NCI-H526 (cell line): ENCODE measurements around the gene TMEM41A.

ENCODE experiments used
- DNase-seq, 2 experiments: peaks; one replicate each; lab custom pipeline; 2025; lab: John Stamatoyannopoulos, UW

TMEM41A gene

DNA sequence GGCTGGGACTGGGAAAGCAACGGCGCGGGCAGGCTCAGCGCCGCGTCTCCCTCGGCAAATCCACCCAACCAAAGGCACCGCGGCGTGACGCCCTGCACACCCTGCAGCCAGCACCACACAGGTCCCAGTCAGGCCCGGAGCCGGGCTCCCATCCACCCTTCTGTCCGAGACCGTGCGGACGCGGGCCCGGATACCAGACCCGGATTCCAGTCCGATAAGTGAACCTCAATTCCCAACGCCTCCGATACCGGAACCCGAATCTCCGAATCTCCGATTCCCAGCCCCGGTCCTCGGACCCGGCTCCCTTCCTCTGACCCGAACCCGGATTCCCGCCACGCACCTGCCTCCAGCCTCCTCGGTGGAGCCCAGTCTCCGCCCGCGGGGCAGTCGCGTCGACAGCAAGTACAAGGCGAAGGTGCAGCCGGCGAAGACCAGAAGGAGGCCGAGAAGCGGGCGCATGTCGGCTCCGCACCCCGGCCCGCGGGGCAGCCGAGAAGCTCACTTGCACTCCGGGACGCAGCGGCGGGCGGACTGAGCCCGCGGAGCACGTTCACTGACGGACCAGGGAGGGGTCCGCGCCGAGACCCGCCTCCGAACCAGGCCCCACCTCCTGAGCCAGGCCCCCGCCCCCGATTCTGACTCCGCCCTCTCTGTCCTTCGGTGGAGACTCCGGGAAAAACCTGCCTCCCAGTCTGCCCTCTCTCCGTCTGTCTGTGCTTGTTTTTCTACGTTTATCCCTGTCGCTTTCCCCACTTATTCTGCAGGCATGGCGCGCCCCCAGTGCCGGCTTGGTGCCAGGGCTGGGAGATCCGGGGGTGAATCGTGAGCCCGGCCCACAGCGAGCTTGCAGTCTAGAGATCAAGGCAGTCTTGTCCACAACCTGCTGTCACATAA is at the start of gene TMEM41A:
Gene TMEM41A, minus strand, starts transcription at position 533 of the 894 bp plus-strand sequence. Its CDS starts 74 bp downstream, at position 459.
- DNase-seq = peak; percentile 77 to 94

DNA sequence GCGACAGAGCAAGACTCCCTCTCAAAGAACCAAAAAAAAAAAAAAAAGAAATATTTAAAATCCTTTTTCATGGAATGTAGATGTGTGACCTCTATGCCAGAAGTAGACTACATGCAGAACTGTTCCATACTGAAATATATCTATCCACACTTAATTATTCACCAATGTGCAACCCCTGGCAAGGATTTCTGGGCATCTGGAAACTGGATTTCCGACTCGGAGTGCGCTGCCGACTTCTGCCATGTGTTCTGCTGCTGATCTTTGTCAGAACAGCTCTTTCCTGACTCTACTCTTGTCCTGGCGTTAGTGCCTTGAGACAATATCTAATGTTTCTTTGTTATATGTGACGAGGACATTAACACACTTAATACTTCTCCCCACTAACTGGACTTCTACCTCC is 41.9 kb upstream of the TMEM41A start:
- DNase-seq = no peak

DNA sequence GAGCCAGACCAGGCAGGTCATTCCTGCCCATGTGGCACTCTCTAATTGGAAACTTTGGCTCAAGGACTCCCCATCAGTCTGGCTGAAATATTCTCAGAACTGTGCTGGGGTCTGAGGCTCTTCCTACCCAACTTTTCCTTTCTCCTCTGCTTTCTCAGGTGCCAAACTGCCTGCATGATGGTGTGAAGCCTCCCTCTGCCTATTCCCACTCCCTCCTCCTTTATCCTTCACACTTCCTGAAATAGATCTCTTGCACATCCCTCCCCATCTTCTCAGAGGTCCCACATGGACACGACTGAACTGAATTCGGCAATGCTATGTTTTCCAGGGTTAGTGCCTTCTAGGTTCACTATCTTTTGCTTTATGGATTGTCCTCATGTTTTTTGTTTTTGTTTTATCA is 41.1 kb upstream of the TMEM41A start:
- DNase-seq = no peak

DNA sequence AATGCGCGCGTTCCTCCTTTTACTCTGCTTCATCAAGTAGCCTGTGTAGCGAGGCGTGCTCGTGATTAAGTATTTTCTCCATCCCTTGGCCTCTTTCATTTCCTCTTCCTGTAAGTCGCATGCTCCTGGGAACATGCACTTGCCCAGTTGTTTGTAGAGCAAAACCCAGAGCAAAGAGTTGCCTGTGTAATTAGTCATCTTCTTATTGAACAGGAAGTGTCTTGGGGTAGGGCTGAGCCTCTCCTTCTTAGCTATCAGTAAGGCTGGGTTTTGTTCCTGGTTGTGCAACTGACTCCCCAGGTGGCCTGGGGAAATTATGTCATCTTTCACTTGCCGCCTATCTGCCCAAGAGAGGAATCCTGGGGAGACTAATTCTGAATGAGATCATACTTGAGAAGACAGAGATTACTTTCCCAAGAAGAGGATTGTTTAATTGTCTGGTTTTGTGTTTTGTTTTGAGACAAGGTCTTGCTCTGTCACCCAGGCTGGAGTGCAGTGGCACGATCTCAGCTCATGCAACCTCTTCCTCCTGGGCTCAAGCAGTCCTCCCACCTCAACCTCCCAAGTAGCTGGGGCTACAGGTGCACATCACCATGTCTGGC is 38.6 kb upstream of the TMEM41A start:
- DNase-seq = no peak

DNA sequence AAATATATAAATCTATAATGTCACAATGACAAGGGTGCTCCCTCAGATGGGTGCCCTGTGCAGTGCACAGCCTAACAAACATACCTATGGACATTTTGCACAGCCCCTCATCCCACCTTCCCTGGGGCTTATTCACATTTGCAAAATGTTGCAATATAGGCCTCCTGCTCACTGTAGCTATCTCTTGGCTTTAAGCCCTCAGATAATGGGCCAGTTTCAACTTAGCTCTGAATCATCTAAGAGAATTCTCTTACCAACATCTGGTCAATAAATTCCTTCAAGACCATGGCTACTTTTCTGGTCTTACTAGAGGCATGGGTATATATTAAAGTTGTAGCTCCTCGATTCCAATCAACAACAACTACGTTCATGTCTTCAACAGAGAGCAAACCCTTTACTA is 35.7 kb upstream of the TMEM41A start:
- no peak for DNase-seq

DNA sequence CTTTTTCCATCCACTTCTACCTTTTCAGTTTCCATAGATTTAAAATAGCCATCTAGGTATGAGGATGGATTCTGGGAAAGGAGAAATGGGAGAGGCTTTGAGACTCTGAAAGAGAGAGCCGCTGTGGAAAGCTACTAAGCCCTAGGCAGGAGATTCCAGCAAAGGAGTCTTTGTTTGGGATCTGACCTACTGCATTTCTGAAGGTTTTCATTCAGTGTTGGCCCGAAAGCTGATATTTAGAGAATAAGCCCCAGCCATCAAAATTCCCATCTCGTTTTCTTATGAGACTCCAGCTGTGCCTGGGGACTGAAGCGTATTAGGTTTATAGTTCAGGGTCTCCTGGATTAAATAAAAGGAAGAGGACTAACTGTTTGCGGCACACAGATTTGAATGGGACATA is 34.1 kb upstream of the TMEM41A start:
- DNase-seq = no peak

DNA sequence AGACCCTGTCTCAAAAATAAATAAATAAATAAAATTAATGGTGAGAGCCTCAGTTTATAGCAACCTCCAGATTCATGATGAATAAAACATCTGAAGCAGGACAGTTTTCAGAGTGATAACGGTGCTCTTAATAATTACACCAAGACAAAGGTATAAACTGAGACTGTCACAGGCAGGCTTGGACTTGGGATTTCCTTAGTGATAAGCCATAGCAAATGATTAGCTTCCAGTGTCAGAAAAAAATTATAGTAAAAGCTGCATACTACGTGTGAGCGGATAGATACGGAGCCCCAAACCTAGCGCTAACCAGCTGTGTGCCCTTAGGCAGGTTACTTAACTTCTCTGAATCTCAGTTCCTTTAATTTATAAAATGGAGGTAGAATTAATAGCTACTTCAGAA is 32.0 kb upstream of the TMEM41A start:
- no peak for DNase-seq

DNA sequence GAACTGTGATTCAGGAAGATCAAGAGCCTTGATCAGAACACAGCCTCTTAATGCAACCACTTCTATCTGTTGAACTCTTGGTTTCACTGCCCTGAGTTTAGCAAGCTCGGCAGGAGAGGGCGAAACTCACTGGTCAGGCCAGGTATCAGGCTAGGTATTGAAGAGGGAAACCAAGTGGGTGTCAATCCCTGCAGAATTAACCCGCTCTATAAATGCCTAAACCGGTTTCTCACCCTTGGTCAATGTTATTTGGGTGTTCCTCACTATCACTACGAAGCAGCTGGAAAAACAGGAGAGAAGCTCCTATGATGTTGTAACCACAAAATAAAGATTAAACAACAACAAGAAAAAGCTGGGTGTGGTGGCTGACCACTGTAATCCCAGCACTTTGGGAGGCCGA is 29.7 kb upstream of the TMEM41A start:
- DNase-seq = no peak

DNA sequence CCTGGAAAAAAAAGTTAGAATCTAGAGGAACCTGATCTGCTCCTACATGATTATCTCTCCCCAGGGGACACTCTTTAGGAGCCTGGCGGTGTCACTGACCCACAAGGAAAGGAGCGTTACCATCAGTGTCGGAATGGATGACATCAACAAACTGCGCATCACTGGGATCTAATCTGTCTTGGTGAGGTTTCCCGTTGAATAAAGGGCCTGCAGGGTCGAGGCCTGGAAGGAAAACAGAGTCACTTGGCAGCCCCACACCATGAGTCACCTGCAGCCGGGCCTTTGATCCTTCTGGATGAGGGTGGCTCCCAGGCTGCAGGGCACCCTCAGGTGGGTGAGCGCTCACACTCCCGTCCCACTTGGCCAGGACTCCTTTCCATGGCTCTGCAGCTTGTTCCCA is 28.5 kb upstream of the TMEM41A start:
- no peak for DNase-seq

DNA sequence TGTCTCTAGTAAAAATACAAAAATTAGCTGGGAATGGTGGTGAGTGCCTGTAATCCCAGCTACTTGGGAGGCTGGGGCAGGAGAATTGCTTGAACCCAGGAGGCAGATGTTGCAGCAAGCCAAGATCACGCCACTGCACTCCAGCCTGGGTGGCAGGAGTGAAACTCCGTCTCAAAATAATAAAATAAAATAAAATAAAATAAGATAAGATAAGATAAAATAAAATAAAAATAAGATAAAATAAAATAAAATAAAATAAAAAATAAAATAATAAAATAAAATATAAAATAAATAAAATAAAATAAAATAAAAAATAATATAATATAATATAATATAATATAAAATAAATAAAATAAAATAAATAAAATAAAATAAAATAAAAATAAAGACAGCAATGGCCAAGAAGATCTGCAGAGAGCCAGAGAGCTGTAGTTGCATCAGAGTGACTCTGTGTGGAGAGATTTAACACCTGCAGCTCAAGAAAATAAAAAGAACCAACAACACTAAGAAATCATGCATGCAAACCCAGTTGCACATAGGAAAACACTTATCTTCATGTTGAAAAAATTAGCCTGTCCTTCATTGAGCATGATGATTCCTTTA is 27.6 kb upstream of the TMEM41A start:
- DNase-seq = no peak

DNA sequence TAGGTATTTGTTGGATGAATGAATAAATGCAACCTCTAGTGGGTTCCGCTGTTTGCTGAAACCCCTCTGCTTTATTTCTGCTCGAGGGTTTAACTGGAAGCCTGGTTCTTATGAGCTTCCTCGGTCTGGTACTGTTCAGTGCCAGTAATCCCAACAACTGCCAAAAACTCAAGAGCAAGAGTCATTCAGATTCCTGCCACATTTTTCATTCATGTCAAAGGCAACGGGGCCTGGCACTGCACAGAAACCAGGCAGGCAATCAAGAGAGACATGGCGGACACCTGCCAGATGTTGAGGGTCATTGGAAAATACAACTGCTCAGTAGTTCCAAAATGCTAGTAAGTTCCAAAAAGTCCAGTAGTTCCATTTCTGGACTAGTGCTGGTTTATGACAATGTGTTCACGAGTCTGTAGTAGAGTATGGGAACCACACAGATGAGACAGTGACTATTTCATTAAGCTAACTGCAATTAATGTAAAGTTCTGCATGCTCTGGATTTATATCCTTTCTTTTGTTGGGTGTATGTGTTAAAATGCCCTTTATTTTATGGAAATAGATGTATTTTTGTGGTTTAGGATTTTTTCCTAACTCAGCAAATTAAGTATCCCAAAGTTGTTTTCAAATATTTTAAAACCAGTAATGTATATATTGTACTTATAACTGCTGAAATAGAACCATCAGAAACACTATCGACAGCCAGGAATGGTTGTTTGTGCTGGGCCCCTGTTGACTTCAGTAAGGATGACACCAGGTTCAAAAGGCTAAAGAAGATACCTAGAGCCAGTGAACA is 22.7 kb upstream of the TMEM41A start:
- DNase-seq = no peak

DNA sequence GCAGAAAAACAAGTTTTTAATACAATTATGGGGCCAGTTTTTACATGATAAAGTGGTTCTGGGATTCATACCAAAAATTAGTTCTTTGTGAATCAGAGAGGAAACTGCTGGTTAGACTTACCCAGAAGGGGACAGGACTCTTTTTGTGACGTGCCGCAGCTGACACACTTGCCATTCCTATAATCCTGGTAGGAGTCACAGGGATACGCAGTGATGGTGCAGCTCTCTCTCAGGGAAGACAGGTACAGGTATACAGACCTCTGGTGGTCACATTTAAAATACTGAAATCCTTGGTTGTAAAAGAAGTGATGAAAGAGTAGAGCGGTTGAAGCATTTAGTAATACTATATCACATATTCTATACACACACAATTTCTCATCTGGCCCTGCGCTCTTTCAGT is 20.2 kb upstream of the TMEM41A start:
- peak in 1 of 2 experiments; percentile 26 for DNase-seq

DNA sequence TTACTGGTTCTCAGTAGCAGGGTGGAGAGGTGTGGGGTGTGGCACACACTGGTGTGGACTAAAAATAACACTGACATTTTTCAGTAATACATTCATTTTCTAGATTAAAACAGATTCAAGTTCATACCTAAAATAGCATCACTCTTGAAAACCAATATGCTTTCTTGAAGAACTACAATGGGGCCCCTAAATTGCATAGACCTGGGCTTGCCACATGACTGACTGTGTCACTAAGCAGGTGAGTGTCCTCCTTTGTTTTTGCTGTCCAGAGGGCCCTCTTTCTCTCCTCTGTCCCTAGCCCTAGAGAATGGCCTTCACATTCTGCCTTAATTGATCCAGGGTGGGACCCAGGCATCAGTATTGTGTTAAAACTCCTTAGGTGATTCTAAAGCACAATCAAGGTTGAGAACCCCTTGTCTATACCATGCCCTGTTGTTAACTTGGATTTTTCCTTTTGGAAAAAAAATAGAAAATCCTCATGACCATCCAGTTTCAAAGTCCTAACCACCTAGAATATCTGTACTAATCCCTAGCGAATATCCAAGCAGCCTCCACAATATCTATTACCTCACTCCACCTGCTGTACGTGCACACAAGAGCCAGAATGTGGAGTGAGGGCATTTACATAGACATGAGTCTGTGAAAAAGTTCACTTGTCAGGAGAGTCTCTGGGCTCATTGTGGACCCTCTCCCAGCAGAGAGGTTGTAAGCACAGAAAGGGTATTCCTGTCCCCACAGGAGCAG is 18.7 kb upstream of the TMEM41A start:
- DNase-seq = no peak

DNA sequence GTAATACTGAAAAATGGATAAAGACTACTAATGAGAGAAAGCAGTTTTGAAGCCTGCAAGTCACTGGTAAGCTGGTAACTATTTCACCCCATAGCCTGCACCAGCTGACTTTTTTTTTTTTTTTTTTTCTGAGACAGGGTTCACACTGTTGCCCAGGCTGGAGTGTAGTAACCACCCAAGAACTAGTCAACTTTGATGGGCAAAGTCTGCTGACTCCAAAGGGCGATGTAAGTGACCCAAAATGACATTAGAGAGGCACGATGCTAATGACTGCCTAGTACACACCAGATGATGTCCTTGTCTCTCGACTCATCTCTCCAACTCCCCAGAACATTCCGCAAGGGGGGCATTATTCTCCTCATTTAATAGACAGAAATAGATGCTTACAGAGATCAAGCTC is 12.9 kb upstream of the TMEM41A start:
- no peak for DNase-seq

DNA sequence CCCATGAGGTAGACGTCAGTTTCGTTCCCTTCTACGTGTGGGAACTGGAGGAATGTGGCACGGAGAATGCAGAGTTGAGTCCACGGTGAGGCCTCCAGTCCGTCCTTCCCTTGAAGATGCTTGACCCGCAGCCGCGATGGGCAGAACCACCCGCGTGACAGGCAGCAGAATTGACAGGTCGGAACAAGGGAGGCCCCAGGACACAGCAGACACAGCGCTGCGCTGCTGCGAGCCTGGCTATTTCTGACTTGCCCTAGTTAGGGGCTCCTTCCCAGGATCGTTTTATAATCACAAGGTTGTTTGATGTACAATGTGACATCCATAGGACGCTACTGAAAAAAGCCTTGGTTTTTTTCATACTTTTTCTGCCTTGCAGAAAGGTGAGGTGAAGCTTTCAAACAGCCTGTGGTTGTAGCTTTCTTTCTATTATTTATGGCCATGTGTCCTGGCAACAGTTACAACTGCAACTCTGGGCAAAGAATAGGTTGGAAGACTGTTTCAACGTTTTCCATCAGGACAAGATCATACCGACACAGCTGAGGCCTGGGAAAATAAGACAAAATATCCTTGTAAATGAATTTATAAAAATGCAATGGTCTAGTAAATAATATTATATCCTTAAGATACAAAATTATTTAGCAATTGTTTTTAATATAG is 9.6 kb upstream of the TMEM41A start:
- no peak for DNase-seq

DNA sequence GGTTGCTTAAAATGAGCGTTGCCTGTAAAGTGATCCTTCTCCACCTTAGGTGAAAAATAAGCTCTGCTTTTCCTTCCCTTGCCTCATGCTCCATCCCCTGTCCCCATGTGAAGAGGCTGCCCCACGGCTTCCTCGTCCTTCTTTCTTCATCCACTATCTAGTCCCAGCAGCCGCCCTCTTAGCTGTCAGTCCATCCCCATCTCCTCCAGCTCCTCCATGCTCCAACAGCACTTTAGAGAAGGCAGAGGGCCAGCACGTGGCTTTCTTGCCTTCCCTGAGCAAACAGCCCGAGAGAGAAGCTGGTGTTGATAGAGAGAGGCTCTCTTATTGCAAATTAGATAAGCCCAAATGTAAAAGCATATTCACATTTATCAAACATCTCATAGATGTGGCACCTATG is 9.0 kb upstream of the TMEM41A start:
- DNase-seq = no peak

DNA sequence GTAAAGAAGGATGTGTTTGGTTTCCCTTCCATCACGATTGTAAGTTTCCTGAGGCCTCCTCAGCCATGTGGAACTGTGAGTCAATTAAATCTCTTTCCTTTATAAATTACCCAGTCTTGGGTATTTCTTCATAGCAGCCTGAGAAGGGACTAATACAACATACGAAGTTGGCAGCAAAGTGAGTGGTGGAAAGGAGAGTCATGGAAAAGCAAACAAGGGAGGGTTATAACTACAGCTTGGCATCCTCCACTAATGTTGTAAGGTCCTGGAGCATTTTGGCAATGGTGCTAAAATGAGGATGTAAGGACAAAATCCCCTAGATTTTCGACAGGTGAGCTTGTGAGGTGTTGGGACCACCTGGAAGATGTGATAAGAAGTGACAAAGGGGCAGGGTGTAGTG is 5.8 kb upstream of the TMEM41A start:
- no peak for DNase-seq

DNA sequence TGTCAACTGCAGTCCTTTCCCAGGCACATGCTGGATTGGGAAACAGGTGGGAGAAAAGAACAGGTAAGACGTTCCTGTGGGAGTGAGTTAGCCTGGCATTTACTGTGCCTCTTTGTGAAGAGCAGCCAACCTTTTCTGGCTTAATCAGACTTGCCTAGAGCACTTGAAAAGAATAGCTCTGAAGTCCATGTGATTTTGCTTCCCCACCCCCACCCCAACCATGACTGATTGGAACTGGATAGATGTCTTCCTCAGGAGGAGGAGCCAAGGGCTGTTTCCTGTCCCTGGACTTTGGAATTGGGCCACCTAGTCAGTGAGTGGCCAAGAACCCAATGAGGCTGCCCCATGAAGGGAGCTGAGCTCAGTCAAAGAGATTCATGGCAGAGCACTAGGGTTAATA is 4.7 kb upstream of the TMEM41A start:
- no peak for DNase-seq

DNA sequence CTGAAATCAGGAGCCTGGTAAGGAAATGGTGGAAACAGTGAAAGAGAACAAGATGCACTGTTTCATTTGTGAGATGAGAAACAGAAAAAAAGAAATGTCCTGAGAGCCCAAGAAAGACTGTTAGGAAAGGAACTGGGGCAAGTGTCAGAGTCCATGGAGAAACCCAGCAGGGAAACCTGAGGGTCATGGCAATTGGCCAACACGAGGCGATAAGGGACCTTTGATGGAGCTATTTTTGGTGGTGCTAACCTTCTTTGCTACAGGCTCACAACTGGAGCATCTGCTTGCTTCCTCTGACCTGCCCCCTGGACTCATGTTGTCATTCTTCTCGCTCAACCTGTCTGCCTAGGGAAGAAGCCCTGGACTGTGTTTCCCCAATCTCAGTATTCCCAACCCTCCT is 4.2 kb upstream of the TMEM41A start:
- DNase-seq = no peak

DNA sequence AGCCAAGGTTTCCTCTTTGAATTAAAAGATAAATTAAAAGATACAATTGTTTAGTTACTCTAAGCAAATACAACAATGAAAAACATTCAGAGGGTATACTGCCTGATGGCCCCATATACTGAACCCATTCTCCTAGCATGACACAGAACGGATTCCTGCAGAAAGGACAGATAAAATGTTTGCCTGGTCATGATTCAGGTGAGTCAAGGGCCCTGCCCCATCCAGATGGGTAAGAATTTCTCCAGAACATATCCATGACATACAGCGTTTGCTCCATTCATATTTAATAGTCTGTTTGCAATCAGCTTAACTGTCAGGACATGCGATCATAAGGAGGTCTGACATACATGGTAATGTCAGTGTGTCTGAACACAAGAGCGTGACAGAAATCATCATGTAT is 8.6 kb downstream of the TMEM41A start:
- no peak for DNase-seq

DNA sequence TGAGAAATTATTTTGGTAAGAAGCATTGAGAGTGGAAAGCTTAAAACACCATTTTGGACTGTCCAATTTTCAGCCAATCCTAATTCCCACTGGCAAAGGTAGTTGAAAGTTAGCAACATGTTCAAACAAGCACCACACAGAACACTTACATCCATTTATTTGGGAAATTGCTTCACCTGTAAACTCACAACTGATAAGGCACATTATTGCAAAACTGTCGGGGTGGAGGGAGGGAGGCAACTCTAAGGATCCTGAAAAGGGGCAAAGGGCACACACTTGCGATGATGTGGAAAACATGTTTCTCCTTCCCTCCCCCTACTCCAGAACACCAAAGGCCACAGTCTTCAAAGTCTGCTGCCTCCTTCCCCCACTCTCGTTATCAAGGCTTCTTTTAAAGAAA is 9.4 kb downstream of the TMEM41A start:
- no peak for DNase-seq
